Measurements from ENCODE around the gene RNF215.

Gene RNF215

DNA sequence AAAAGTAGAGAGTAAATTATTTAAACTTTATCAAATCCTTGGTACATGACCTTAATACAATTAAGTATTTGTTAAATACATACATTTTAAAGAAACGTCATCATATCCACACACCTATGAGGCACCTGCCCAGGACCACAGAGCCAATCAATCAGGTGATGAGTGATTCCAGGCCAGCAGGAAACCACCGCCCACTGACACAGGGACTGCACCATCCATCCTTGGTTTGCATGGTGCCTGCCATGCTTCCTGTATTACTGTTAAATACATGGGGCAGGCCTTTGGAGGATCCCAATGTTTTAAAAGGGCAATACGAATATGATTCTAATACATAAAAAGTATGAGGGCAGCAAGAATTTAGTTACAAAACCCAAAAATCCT, 53.5 kb downstream of the RNF215 start:
- no peaks in the 10 kb centered on the region for H3K9me3 ChIP-seq (ENCODE audit: control insufficient read depth, low read length)
- H3K27me3 ChIP-seq (ENCODE audit: control insufficient read depth, insufficient read depth, low read length, poor library complexity, severe bottlenecking) = no peaks in the 10 kb centered on the region
- peaks cover 61% of the 10 kb centered on the region for H3K36me3 ChIP-seq (ENCODE audit: control insufficient read depth, insufficient read depth, low read length)
- no peak overlapping the region for H3K27ac ChIP-seq (ENCODE audit: insufficient read depth, low read depth, low read length, poor library complexity, severe bottlenecking)
- no peaks in the 10 kb centered on the region for H3K4me1 ChIP-seq (ENCODE audit: control insufficient read depth, insufficient read depth, low read length)
- no peak overlapping the region for H3K4me3 ChIP-seq (ENCODE audit: insufficient read depth, low read depth, low read length)
- WGBS, 2 experiments = 95 to 100% methylated on average over 3 of the region's 3 CpGs

GRCh38 chr22:30332994-30333706, 54.1 kb downstream of the RNF215 start:
- no peaks in the 10 kb centered on the region for H3K4me1 ChIP-seq (ENCODE audit: control insufficient read depth, insufficient read depth, low read length)
- no peak overlapping the region for H3K4me3 ChIP-seq (ENCODE audit: insufficient read depth, low read depth, low read length)
- H3K9me3 ChIP-seq (ENCODE audit: control insufficient read depth, low read length) = no peaks in the 10 kb centered on the region
- 93 to 95% methylated on average over 2 of the region's 2 CpGs for WGBS, 2 experiments
- H3K27ac ChIP-seq (ENCODE audit: insufficient read depth, low read depth, low read length, poor library complexity, severe bottlenecking) = no peak overlapping the region
- peaks cover 56% of the 10 kb centered on the region for H3K36me3 ChIP-seq (ENCODE audit: control insufficient read depth, insufficient read depth, low read length)
- no peaks in the 10 kb centered on the region for H3K27me3 ChIP-seq (ENCODE audit: control insufficient read depth, insufficient read depth, low read length, poor library complexity, severe bottlenecking)

DNA sequence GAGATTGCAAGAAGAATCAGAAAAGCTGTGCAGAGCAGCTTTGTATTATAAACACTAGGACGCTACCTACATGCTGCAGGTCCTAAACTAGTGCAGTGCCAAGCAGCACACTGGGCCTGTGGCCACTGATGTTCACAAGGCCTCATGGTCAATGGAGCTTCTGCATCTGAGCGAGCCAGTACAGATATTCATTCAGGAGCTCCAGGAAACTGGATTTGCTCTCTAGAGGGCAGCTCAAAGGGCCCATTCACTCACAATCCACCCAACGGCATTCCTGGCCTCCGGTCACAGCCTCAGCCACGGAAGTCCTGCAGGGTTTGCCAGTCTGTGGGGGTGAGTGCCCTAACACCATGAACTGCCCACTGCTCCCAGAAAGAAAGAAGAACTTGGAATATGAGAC, 54.7 kb downstream of the RNF215 start:
- Histone ChIP-seq H3K27ac (ENCODE audit: insufficient read depth, low read depth, low read length, poor library complexity, severe bottlenecking) (no peak overlapping the region), H3K9me3 (ENCODE audit: control insufficient read depth, low read length) (no peaks in the 10 kb centered on the region), H3K4me3 (ENCODE audit: insufficient read depth, low read depth, low read length) (no peak overlapping the region), H3K4me1 (ENCODE audit: control insufficient read depth, insufficient read depth, low read length) (no peaks in the 10 kb centered on the region), H3K36me3 (ENCODE audit: control insufficient read depth, insufficient read depth, low read length) (peaks cover 51% of the 10 kb centered on the region), H3K27me3 (ENCODE audit: control insufficient read depth, insufficient read depth, low read length, poor library complexity, severe bottlenecking) (no peaks in the 10 kb centered on the region)
- 90 to 94% methylated on average over 5 of the region's 5 CpGs for WGBS, 2 experiments

Data from ectodermal cell (in vitro differentiated cells).